HK-2 (cell line): ENCODE measurements around the gene NLRP3.

Experiments
- DNase-seq: peaks from one replicate; pipeline ENCODE4 v3.0.0-alpha.2; 2018; ENCODE audit not compliant: unreplicated experiment

NLRP3 gene

DNA sequence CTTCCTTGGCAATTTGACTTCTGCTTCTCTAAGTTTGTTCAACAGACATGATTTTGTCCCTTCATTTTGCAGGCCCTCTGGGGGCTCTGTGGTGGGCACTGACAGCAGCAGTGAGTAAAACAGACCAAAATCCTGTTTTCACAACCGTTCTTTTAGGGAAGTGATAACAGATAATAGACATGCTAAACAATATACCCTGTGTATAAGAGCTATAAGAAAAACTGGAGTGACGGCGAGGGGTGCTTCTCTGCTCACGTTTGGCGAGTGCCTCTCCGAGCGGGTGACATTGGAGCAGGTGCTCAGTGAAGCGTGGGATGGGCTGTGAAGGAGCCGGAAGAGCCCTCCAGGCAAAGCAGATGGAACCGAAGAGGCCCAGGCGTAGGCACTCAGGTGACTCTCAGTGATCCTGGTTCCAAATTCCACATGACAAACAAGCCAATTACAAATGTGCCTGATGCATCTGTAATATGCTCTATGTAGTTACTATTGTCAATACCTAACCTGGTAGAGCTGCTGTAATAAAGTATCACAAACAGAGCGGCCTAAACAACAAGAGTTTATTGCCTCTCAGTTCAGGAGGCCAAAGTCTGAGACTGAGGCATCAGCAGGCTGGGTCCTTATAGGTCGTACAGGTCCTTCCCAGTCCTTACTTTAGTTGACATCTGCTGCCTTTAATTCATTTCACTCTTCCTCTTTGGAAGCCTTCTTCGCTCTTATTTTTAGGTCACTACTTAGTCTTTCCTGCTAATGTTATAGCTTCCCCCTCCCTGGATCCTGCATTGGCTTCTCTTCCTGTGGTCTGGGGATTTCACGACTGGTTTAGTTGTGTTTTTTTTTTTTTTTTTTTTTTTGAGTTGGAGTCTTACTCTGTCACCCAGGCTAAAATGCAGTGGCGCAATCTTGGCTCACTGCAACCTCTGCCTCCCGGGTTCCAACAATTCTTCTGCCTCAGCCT lies 21.9 kb downstream of the NLRP3 start:
- DNase-seq, result no peak

DNA sequence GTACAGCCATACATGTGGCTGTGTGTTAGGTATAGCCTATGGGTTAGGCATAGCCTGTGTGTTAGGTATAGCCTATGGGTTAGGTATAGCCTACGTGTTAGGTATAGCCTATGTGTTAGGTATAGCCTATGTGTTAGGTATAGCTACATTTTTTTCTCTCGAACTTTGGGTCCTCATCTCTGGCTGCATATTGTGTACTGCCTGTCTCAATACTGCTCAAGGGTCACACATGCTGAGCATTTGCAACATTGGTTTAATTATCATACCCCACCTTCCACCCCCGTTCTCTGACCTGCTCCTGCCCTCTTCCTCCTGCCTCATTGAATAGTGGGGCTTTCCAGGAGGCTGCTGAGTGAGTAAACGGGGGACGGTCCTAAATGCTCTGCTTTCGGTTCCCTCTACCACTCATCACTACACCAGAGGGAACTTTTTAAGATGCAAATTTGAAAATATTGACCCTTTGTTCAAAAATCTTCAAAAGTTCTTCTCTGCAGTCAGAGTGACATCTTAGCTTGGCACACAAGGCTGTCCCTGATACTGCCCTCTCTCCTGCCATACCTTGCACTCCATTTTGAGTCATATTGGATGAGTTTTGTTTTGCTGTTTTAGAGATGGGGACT lies 24.1 kb downstream of the NLRP3 start:
- DNase-seq, result no peak

DNA sequence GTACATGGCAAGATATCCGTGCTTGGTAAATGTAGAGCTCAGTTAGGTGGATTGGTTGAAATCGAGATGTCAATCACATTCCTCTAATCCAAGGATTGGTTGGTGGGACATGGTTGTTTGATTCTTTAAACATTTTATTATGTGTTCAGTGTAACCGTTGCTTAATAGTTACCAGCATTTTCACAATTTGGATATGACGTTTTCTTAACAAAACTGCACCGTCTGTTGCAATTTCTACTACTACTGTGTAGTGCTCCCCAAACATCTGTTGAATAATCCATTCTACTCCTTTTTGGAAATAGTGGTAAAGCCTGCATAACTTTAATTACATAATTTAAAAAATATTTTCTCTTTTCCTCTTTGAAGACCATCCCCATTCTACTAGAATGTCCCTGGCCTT lies 25.6 kb downstream of the NLRP3 start:
- no peak for DNase-seq

DNA sequence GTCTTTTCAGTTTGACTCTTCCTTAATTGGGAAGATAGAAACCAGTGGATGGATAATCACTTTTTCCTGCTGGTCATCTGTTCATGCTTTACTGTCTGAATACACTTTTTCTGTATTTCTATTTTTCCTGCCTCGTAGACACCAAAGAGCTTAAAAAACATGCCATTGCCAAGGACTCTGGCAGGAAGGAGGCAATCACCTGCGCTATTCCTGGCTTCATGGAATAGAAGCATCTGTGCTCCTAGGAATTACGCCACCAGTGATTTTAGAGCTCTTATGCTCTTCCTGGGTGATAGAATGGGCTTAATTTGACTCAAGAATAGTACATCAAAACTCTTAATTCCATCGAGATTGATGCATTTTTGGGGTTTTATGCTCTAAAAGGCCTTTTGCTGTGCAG lies 26.2 kb downstream of the NLRP3 start:
- no peak for DNase-seq

GRCh38 chr1:247443641-247444040 lies 27.7 kb downstream of the NLRP3 start:
- no peak for DNase-seq

DNA sequence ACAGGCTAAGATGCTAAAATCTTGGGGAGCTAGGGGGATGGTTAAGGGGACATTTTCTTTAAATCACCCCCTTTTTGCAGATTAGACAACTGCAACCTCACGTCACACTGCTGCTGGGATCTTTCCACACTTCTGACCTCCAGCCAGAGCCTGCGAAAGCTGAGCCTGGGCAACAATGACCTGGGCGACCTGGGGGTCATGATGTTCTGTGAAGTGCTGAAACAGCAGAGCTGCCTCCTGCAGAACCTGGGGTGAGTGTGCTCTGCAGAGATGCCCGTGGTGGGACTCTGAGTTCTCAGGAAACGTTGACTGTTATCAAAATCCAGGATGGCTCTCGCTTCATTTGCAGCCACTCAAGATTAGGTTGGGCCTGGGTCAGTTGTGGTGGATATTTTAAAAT lies 28.6 kb downstream of the NLRP3 start:
- DNase-seq, result no peak

DNA sequence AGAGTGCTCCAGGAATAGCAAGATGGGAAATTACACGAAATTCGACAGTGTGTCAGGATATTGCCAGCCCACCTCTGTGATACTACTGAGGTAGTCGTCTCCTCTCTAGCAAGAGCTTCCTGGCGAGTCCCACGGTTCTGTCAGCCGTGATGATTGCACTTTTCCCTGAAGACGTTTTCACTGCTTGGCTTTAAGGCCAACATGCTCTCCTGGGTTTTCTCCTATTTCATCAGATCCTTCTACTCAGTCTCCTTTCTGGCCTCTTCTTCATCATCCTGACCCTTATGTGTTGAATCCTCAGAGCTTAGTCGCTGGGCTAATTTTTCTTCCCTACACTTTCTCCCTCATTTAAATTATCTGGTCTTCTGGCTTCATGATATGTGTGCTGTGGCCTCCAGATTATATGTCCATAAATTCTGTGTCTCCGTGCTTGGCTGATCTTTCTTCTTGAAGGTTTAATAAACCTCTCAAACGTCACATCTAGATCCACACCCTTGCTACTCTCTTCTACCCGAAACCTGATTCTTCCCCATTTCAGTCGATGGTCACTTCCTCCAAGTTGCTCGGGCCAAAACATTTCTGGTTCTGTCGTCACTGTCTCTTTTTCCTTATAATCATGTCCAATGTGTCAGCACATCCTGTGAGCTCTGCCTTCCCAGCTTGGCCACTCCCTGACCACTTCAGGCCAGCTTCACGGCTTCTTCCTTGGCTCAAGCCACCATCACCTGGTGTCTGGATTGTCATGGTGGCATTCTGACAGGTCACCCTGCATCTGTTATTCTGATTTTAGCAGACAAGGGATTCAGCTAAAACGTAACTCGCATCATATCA lies 29.8 kb downstream of the NLRP3 start:
- no peak for DNase-seq

DNA sequence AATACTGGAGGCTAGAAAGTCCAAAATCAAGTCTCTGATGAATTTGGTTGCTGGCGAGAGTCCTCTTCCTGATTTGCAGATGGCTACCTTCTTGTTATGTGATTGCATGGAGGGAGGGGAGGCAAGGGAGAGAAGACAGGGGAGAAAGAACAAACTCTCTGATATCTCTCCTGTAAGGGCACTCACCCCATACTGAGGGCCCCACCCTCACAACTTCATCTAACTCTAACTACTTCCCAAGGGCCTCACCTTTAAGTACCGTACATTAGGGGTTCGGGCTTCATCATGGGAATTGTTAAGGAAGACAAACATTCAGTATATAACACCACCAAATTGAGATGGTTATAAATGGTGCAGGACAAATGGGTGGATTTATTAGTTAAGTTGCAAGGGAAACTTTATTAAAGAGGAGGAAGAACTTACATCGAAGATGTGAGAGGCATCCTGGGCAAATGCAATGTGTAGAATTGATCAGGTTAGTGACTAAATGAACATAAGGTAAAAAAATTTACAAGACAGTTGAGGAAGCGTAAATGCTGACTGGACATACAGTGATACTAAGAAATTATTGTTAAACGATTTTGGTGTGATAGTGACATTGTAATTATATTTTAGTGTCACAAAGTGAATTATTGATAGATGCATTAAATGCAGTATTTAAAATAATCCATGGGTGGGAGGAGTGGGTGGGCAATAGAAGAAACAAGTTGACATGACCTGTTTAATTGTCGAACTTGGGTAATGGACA lies 31.4 kb downstream of the NLRP3 start:
- no peak for DNase-seq

- DNase-seq, result peak; percentile 77
Measured at GRCh38 chr1:247448107-247448791, 32.3 kb downstream of the NLRP3 start.

DNA sequence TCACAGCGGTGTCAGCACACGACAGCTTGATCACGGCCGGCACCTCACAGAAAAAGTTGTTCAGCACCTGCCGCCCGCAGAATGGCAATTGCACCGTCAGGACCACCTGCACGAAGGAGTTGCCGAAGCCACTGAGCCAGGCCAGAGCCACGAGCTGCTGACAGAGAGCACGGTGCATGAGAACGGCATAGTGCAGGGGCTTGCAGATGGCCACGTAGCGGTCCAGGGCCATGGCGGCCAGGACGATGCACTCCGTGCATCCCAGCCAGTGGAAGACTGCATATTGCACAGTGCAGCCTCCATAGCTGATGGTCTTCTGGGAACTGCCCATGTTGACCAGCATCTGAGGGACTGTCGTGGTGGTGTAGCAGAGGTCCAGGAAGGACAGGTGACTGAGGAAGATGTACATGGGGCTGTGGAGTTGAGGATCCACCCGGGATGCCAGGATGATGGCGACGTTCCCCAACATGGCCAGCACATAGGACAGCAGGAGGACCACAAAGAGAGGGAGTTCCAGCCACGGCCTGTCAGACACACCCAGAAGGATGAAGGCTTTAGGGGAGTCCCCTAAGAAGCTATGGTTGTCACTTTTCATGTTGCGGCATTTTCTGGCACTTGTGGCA lies 35.5 kb downstream of the NLRP3 start:
- no peak for DNase-seq

DNA sequence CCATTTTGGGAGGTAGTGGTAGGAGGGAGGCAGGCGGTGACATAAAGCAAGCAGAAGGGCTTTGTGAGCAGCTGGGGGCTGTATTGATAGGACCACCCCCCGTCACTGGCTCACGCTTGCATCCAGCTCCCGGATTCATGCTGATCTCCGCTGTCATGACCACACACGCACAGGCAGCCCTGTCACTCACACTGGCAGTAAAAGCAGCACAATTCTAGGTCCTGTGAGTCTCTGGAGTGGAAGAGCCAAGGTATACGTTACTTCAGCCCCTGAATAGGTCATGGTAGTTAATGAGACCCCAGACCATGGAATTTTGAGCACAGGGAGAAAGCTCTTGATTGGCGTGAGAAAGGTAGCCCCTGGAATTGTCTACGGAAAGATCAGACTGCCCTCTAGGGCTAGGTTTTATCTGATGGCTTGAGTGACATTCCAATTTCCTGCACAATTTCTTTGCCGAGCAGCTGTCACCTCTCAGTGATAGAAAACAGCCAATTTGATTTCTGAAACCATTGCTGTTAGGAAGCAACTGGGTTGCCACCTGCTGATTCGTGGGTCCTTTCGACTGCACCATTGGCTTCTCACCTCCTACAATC lies 36.6 kb downstream of the NLRP3 start:
- no peak for DNase-seq

DNA sequence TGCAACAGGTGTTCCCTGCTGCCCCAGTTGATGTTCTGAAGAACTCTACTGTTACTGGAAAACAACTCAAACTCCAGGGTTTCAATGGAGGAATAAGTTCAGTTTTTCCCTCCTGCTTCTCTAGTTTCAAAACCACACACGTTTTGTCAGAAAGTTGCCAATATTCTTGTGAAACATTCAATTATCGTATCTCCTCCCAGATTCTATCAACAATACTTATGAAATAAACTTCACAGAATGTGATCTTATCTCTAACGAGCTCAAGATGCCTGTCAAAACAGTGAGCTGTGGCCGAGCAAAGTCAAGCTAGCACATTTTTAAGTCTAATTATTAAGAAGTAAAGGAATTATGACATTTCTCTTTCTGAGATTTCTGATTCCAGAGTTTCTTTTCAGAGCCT lies 37.3 kb downstream of the NLRP3 start:
- DNase-seq, result no peak

GRCh38 chr1:247453997-247454396 lies 38.0 kb downstream of the NLRP3 start:
- DNase-seq, result no peak

GRCh38 chr1:247456021-247456420 lies 40.0 kb downstream of the NLRP3 start:
- no peak for DNase-seq

DNA sequence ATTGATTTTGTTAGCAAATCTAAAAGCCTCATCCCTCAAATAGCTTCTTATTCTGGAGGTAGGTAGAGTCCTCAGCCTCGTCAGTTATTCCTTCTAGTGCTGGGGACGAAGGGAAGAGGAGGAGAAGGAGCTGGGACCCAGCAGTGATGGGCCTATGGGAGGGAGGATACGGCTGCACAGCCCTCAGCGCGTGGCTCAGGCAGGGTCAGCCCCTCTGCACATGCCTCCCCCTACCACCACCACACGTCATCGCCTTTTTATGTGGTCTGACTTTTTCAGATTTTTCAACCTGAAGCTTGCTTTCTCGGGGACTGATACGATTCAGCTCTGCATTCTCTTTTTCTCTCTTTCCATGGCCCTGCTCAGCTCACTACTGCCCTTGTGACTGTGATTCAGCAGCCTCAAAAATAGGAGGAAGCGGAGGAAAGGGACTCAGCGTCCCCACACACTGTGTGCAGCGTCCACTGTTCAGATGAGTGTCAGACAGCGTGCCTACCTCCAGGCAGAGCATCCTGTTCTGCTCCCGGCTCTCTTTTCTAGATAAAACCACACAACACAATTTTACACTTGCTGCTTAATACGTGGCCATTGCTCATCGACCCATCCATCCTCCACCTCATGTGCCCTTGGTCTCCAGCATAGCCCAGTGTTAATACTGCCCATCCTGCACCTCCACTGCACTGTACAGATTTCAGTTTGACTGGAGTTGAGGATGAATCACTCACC lies 41.1 kb downstream of the NLRP3 start:
- no peak for DNase-seq

GRCh38 chr1:247459507-247459906 lies 43.5 kb downstream of the NLRP3 start:
- no peak for DNase-seq

- DNase-seq, result no peak
Measured at GRCh38 chr1:247465796-247466195, 49.8 kb downstream of the NLRP3 start.

DNA sequence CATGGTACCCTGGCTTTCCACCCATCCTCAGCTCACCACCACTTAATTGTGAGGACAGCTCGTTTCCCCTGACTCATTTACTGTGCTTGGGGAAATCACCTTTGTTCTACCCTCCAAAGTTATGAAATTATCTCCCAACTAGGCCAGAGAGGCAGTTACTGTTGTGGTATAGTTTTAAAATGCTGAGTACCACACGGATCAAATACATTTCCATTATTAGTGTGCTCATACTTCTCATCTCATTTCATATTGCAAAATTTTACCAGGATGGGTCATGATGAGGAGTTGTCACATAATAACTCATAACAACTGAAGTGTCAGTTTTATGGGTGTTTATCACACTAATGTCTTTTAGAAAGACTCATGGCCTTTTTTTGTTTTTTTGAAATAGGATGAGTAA lies 51.2 kb downstream of the NLRP3 start:
- DNase-seq, result no peak

GRCh38 chr1:247468481-247469140 lies 52.6 kb downstream of the NLRP3 start:
- DNase-seq, result no peak
